IPS-20b (cell line): ENCODE results near the gene VAMP3.
A peak's percentile ranks its signal among the peaks of the same experiment; 100 is the strongest.

Experiments
- H3K27ac ChIP-seq: one replicate; pipeline ENCODE4 v1.5.1; 2013; ENCODE audit warnings: low read length
- H3K27me3 ChIP-seq: 2 replicates; pipeline ENCODE4 v1.6.1; 2013; ENCODE audit warnings: mild to moderate bottlenecking, low read length, inconsistent platforms; ENCODE audit not compliant: insufficient read depth
- H3K36me3 ChIP-seq: 2 replicates; pipeline ENCODE4 v1.6.1; 2013; ENCODE audit warnings: low read depth, mild to moderate bottlenecking, inconsistent platforms, low read length, moderate library complexity; ENCODE audit not compliant: insufficient read depth
- H3K4me1 ChIP-seq: 2 replicates; pipeline ENCODE4 v1.6.1; 2013; ENCODE audit warnings: mild to moderate bottlenecking, control low read depth, inconsistent platforms, low read length, moderate library complexity; ENCODE audit not compliant: insufficient read depth
- H3K4me3 ChIP-seq: 2 replicates; pipeline ENCODE4 v1.5.1; 2013; ENCODE audit warnings: mild to moderate bottlenecking, low read length, inconsistent platforms
- H3K9ac ChIP-seq: 2 replicates; pipeline ENCODE4 v1.6.1; 2013; ENCODE audit warnings: low read depth, mild to moderate bottlenecking, inconsistent platforms, low read length, moderate library complexity
- H3K9me3 ChIP-seq: 2 replicates; pipeline ENCODE4 v1.6.1; 2013; ENCODE audit warnings: mild to moderate bottlenecking, low read depth, low read length, inconsistent platforms; ENCODE audit not compliant: insufficient read depth

Gene VAMP3

GRCh38 chr1:7769673-7770412 lies 1.3 kb upstream of the VAMP3 start:
- Histone ChIP-seq H3K27ac (no peak overlapping the region), H3K4me1 (peaks cover 4% of the 10 kb centered on the region; the same call in 1 of the 2 replicates), H3K9ac (no peak overlapping the region), H3K9me3 (no peaks in the 10 kb centered on the region), H3K4me3 (peak overlapping the region; percentile 95; the same call in 1 of the 2 replicates), H3K27me3 (no peaks in the 10 kb centered on the region), H3K36me3 (peaks cover 21% of the 10 kb centered on the region)

- no peaks in the 10 kb centered on the region for H3K9me3 ChIP-seq
- H3K9ac ChIP-seq: peak overlapping the region; percentile 63; the same call in 1 of the 2 replicates
- H3K4me1 ChIP-seq: peaks cover 4% of the 10 kb centered on the region; the same call in 1 of the 2 replicates
- H3K4me3 ChIP-seq: peak overlapping the region; percentile 95
- H3K27me3 ChIP-seq: no peaks in the 10 kb centered on the region
- no peak overlapping the region for H3K27ac ChIP-seq
- H3K36me3 ChIP-seq: peaks cover 21% of the 10 kb centered on the region
Observed at GRCh38 chr1:7770669-7770996, 463 bp upstream of the VAMP3 start.

GRCh38 chr1:7771823-7772299 lies 765 bp downstream of the VAMP3 start:
- Histone ChIP-seq H3K4me1 (peaks cover 4% of the 10 kb centered on the region; the same call in 1 of the 2 replicates), H3K27me3 (no peaks in the 10 kb centered on the region), H3K9ac (peak overlapping the region; percentile 83; the same call in 1 of the 2 replicates), H3K4me3 (peak overlapping the region; percentile 95), H3K36me3 (peaks cover 21% of the 10 kb centered on the region), H3K27ac (peak overlapping the region; percentile 37), H3K9me3 (no peaks in the 10 kb centered on the region)

- Histone ChIP-seq H3K36me3 (peaks cover 59% of the 10 kb centered on the region), H3K27ac (no peak overlapping the region), H3K9me3 (no peaks in the 10 kb centered on the region), H3K9ac (no peak overlapping the region), H3K27me3 (no peaks in the 10 kb centered on the region), H3K4me3 (no peak overlapping the region), H3K4me1 (no peaks in the 10 kb centered on the region)
Observed at GRCh38 chr1:7777591-7777990, 6.5 kb downstream of the VAMP3 start.

DNA sequence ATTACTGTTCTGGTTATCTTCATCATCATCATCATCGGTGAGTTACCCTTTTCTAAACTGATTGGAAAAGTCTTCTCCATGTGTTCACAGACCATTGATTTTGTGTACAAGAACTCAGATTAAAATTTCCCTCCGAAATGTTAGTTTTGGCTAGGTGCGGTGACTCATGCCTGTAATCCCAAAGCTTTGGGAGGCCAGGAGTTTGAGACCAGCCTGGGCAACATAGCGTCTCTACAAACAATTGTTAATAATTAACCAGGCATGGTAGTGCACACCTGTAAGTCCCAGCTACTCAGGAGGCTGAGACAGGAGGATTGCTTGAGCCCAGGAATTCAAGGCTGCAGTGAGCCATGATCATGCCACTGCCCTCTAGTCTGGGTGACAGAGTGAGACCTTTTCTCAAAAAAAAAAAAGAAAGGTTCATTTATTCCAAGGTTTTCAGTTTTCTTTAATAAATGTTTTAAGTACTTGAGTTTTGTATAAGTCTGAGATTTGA lies 7.1 kb downstream of the VAMP3 start:
- Histone ChIP-seq H3K4me1 (no peaks in the 10 kb centered on the region), H3K27ac (no peak overlapping the region), H3K27me3 (no peaks in the 10 kb centered on the region), H3K36me3 (peaks cover 54% of the 10 kb centered on the region), H3K9me3 (no peaks in the 10 kb centered on the region), H3K4me3 (no peak overlapping the region), H3K9ac (no peak overlapping the region)

DNA sequence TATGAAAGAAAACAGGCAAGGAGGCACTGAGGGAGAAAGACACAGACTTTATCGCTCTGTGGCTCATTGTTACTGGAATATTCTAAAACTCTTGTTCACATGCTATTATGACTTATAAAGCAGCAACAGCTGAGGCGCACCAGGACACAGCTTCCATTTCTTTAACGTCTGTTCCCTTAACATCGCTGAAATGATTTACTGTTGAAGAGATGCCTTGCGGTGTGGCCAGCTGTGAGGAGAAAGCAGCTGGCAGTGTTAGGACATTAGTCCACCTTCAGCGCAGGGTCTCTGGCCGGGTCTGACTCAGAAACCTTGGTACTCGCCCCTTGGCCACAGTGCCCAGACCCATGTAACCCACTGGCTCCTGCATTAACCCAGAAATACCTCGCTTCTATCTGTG lies 9.9 kb downstream of the VAMP3 start:
- Histone ChIP-seq H3K27me3 (peaks cover 9% of the 10 kb centered on the region), H3K9ac (no peak overlapping the region), H3K27ac (no peak overlapping the region), H3K9me3 (no peaks in the 10 kb centered on the region), H3K4me3 (no peak overlapping the region), H3K4me1 (no peaks in the 10 kb centered on the region), H3K36me3 (peaks cover 38% of the 10 kb centered on the region)

- H3K27me3 ChIP-seq: peaks cover 9% of the 10 kb centered on the region
- no peak overlapping the region for H3K27ac ChIP-seq
- no peak overlapping the region for H3K4me3 ChIP-seq
- H3K9me3 ChIP-seq: no peaks in the 10 kb centered on the region
- H3K9ac ChIP-seq: no peak overlapping the region
- no peaks in the 10 kb centered on the region for H3K4me1 ChIP-seq
- H3K36me3 ChIP-seq: peaks cover 42% of the 10 kb centered on the region
Observed at GRCh38 chr1:7781501-7781900, 10.4 kb downstream of the VAMP3 start.

DNA sequence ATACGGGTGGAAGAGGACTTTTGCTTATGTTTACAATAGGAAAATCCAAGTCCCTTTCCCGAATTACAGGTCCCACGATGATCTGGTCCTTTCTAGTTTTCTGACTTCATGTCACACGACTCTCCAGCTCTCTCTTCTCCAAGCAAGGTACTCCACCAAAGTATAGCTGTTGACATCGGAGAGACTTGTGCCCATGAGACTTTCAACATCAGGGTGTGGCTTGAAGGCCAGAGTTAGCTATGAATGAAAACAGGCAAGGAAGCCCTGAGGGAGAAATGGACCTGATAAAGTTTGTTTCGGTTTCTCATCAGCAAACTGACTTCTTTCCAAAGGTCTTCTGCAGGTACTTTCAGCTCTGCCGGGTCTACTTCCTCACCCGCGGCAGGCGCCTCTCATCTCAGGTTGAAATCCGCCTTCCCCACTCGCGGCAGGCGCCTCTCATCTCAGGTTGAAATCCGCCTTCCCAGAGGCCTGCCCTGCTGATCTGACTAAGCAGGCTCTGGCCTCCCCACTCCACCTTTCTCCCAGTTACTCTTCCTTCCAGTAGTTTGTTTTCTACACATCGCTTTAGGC lies 10.9 kb downstream of the VAMP3 start:
- no peak overlapping the region for H3K9ac ChIP-seq
- peaks cover 46% of the 10 kb centered on the region for H3K36me3 ChIP-seq
- H3K27me3 ChIP-seq: peaks cover 9% of the 10 kb centered on the region
- H3K4me1 ChIP-seq: no peaks in the 10 kb centered on the region
- no peaks in the 10 kb centered on the region for H3K9me3 ChIP-seq
- H3K27ac ChIP-seq: no peak overlapping the region
- H3K4me3 ChIP-seq: no peak overlapping the region

DNA sequence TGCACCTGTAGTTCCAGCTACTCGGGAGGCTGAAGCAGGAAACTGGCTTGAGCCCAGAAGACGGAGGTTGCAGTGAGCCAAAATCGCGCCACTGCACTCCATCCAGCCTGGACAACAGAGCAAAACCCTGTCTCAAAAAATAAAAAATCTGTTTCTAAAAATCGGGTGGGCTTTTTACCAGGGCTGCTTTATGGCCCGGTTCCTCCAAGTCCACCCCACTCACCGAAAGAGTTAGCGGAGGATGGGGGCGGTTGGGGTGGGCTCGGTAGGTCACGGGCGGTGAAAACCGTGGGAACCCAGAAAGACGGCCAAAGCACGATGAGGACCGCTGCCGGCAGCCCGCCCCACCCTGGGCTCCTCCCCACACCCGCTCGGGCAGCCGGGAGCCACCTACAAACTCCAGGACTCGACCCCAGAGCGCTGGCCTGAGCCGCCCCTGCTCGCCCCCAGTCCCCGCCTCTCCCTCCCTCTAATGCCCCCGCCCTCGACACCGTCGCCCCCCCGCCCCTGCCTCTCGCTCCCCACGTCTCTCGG lies 12.1 kb downstream of the VAMP3 start:
- no peak overlapping the region for H3K27ac ChIP-seq
- peak overlapping the region; percentile 63; the same call in 1 of the 2 replicates for H3K9ac ChIP-seq
- peaks cover 9% of the 10 kb centered on the region for H3K27me3 ChIP-seq
- peaks cover 46% of the 10 kb centered on the region for H3K36me3 ChIP-seq
- H3K4me1 ChIP-seq: no peaks in the 10 kb centered on the region
- H3K9me3 ChIP-seq: no peaks in the 10 kb centered on the region
- peak overlapping the region; percentile 75 for H3K4me3 ChIP-seq

DNA sequence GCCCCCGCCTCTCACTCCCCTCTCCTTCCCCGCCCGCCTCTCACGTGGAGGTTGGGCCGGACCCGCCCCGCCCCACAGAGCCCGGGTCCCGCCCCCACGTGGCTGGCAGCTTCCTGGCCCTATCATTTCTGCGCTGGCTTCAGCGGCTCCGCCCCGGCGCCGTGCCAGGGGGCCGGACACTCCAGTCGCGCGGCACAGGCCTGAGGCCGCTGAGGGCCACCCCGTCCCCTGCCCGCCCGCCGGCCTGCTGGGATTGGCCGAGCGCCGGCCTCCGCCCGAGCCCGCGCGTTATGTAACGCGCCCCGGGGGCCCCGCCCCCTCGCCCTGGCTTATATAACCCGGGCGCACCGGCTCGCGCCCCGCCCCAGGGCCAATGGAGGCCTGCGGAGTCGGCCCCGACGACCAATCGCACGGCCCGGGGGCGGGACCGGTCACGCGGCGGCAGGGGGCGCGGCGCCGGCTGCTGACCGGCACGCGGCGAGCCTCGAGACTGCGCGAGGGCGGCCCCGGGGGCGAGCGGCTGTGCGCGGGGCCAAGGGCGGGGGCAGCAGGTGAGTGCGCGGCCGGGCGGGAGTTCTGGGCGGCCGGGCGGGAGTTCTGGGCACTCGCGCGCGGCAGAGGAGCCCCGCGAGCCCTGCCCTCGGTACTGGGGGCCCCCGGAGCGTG lies 12.9 kb downstream of the VAMP3 start, which contains the start of gene PER3:
Gene PER3 (plus strand): TSS at position 466 of the 666 bp plus-strand sequence. CDS start 587 bp downstream, outside the sequence.
- H3K9ac ChIP-seq: peak within 1 kb of the TSS; percentile 63; the same call in 1 of the 2 replicates
- peak within 1 kb of the TSS; percentile 75 for H3K4me3 ChIP-seq
- H3K9me3 ChIP-seq: no peaks in the 10 kb centered on the region
- peaks cover 9% of the 10 kb centered on the region for H3K27me3 ChIP-seq
- H3K27ac ChIP-seq: no peak within 1 kb of the TSS
- H3K36me3 ChIP-seq: peaks cover 48% of the 10 kb centered on the region
- no peaks in the 10 kb centered on the region for H3K4me1 ChIP-seq

DNA sequence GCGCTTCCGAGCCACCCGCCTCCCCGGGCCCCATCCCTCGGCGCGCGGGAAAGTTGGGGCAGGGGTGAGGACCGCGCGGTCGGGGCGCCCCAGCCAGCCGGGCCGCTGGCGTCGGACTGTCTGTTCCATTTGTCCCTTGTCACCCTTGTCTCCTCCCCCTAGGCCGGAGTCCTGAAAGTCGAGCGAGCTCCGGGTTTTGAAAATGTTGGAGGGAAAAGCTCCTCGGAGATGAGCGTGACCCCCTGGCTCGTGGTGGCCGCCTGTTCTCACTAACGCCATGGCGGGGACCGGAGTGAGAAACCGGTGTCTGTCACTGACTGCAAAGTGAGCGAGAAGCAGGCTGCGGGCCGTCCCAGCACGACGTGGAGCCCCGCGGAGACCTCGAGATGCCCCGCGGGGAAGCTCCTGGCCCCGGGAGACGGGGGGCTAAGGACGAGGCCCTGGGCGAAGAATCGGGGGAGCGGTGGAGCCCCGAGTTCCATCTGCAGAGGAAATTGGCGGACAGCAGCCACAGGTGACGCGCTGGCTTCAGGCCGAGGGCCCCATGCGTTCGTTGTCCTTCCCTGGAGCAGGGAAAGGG lies 13.5 kb downstream of the VAMP3 start:
- H3K4me1 ChIP-seq: no peaks in the 10 kb centered on the region
- H3K27ac ChIP-seq: no peak overlapping the region
- peaks cover 1% of the 10 kb centered on the region for H3K9me3 ChIP-seq
- H3K36me3 ChIP-seq: peaks cover 50% of the 10 kb centered on the region
- H3K9ac ChIP-seq: no peak overlapping the region
- peak overlapping the region; percentile 56 for H3K4me3 ChIP-seq
- peaks cover 9% of the 10 kb centered on the region for H3K27me3 ChIP-seq
